Measurements from ENCODE around the gene TBX2.
A peak's percentile ranks its signal among the peaks of the same experiment; 100 is the strongest.

Gene TBX2

DNA sequence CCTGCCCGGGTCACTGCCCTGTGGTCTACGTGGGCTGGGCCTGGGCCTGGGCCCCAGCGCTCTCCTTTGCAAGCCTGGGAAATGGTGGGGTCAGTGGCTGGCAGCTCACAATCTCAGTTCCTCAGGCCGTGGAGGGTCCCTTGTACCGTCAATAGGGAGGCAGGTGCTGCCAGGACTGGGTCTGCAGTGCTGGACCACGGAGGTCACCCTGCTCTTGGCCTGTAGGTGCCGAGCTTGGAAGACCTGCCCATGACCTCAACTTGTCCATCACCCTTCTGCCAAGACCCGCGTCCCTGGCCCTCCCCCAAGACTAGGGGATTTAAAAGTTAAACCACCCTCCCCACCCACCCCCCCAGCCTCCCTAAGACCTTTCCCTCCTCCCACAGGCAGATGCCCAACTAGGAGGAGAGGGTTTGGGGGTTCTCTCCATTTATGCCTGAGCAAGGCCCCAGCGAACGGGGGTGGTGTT, 2.5 kb downstream of the TBX2 start:
- no peak for DNase-seq (ENCODE audit: low spot score)

- DNase-seq (ENCODE audit: low spot score), result no peak
These were observed 3.5 kb downstream of the TBX2 start for GRCh38 chr17:61402978-61403800.

GRCh38 chr17:61403801-61404662, 4.4 kb downstream of the TBX2 start:
- no peak for DNase-seq (ENCODE audit: low spot score)

DNA sequence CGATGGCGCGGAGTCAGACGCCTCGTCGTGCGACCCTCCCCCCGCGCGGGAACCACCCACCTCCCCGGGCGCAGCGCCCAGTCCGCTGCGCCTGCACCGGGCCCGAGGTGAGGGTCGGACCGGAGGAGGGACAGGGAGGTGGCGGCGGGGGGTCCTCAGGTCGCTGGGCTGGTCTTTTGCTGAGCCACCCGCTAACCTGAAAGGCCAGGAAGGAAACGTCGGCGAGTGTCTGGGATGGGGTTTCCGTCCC, 4.9 kb downstream of the TBX2 start:
- no peak for DNase-seq (ENCODE audit: low spot score)

GRCh38 chr17:61404913-61405685, 5.5 kb downstream of the TBX2 start:
- no peak for DNase-seq (ENCODE audit: low spot score)

DNA sequence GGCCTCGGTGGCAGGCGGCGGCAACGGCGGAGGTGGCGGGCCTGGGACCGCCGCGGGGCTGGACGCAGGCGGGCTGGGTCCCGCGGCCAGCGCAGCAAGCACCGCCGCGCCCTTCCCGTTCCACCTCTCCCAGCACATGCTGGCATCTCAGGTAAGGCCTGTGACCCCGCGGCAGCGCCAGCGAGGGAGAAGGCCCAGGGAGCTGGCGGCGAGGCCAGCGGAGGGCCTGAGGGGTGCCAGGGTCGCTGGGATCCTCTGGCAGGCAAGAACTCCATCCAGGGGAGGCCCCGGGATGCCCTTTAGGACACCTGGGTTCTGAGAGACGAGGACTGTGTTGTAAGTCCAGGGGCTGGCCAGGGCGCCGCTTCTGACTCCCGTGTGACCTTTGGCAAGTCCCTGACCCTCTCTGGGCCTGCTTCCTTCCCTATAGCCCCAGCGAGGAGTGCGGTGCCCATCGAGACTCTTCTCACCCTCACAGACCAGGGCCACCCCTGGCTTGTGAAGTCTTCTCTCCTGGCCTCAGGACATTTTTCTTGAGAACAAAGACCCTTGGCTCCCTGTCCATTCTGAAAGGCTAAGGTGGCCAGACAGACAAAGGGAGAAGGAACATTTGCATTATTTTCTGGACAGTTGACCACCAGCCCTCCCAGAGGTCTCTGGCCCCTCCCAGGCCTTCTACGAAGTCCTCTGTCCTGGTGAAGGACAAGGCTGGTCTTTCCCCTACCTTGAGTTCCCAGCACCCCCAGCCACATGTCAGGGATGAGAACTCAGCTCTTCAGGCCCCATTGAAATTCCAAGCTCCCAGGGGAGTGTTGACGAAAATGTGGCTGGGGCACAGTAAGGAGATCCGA, 6.3 kb downstream of the TBX2 start:
- no peak for DNase-seq (ENCODE audit: low spot score)

- no peak for DNase-seq (ENCODE audit: low spot score)
These were observed 6.8 kb downstream of the TBX2 start for GRCh38 chr17:61406537-61406845.

DNA sequence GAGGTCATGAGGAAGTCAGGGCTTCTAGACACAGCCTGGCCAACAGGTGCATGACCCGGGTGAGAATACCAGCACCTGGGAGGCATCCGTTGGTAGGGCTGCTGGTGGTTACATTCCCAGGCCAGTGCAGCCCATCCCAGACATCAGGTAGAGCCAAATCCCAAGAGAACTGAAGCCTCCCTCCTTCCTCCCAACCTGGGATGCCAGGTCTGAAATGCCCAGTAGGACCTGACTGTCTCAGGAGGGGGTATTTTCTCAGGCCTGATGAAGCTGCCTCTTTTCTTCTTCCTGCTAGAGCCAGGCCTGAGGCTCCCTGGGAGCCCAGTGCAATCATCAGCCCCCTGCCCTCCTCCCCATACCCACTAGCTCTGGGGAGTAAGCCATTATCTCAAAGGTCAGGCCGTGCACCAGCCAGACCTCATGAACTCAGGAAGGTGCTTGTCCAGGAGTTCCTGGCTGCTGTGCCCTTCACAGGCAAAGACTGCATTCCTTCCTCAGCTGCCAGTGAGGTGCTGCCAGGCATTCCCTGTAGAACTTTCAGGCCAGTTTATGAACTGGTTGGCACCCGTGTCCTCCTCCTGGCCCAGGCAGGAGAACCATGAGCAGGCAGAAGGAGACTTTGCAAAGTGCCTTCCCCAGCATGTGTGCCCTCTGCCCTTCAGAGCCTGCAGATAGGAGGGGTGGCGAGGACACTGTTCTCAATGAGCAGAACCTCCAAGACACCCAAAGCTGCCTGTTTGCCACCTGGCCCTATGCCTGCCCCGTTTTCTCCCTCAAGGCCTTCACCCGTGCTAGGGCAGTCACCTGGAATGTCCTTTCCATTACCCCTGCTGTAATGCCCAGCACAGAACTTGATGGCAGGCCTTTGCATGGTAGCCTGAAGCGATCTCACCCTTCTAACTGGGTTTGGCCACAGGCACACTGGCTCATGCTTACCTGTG, 7.6 kb downstream of the TBX2 start:
- no peak for DNase-seq (ENCODE audit: low spot score)

- DNase-seq (ENCODE audit: low spot score), result no peak
These were observed 8.8 kb downstream of the TBX2 start for GRCh38 chr17:61408151-61409041.

DNA sequence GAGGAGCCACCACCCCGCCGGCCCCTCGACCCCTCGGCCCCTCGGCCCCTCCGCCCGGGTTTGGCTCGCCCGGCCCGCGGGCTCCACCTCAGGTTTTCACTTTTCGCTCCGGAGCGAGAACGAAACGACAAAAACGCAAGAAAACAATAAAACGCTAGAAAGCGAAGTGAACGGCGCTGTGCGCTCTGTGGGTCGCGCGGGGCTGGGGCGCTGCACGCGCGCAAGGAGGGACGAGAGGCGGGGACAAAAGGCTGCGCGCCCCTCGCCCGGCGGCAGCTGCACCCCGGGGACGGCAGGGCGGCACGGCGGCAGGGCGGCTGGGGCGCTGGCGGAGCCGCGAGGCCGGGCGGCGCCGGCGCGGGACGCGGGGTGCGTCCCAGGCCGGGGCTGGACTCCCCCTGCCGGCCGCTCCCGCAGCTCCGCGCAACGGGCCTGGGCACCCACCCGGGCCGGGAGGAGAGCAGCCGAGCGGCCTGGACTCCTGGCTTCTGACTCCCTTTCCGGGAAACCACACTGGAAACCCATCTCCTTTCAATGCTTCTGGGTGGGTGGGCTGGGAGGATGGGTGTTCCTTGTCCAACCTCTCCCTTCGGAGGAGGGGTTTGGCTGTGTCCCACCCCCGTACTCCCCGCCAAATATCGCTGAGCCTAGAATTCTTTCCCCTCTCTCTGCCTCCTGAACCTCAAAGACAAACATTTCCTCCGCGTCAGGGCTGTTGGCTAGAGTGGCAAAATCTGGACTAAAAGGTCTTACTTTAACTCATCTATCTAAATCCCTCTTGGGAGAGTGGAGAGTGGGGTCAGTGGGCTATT, 9.9 kb downstream of the TBX2 start:
- DNase-seq (ENCODE audit: low spot score), result no peak

- DNase-seq (ENCODE audit: low spot score), result no peak
These were observed 10.7 kb downstream of the TBX2 start for GRCh38 chr17:61410141-61411010.

- no peak for DNase-seq (ENCODE audit: low spot score)
These were observed 11.3 kb downstream of the TBX2 start for GRCh38 chr17:61411011-61411260.

GRCh38 chr17:61411261-61412142, 11.9 kb downstream of the TBX2 start:
- DNase-seq (ENCODE audit: low spot score), result no peak

DNA sequence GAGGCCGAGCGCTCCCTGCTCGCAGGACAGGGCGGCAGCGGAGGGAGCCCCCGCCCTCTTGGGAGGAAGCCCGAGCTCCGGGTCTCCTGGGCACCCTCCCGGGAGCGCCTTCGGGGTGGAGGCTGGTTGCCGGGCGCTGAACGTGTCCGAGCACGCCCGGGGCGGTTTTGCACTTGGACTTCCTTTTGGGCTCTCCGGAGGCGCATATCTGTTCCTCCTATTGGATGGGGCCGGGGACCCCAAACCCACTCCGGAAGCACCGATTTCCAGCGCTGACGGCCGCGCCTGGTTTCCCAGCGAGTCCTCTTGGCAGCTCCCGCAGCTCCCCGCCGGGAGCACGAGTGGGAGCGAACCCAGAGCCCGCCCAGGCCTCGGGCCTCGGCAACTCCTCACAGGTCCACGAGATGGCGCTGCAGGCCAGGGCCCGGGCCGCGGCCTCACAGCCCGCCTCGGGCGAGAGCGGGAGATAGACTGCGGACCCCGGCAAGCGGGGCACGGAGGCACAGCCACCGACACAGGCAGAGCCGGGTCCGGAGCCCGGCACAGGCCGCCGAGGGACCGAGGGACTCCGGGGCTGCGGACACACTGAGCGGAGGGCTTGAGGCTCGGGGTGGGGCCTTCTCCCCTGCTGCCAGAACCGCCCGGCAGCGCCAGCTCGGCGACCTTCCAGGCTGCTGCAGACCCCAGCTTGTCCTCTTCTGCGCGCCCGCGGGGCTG, 12.7 kb downstream of the TBX2 start:
- DNase-seq (ENCODE audit: low spot score), result peak; percentile 74

GRCh38 chr17:61412860-61413660, 13.4 kb downstream of the TBX2 start:
- no peak for DNase-seq (ENCODE audit: low spot score)
